ENCODE results near the gene SLC4A11. TPM values are rescaled to one million over a fixed set of nuclear protein-coding genes. Genes with fewer than 3 reads are reported as not detected.

Gene SLC4A11
- polyA plus RNA-seq, 1 of the 3 experiments (the other 2 are of a cell fraction): 2.7 TPM

- H3K9me2 ChIP-seq: no peaks in the 10 kb centered on the region
- no peak overlapping the region for H2AFZ ChIP-seq (ENCODE audit: low read depth)
- H3K9ac ChIP-seq: no peak overlapping the region
- 96% methylated on average over 20 of the region's 21 CpGs for WGBS (ENCODE audit: low lambda C conversion rate)
- no peak for TF ChIP-seq CTCF (IDR thresholded peaks at IDR 0.05)
- no peak for TF ChIP-seq NRF1 (IDR thresholded peaks at IDR 0.05; ENCODE audit: low read depth, low read length)
- no peak for TF ChIP-seq TCF12 (IDR thresholded peaks at IDR 0.05)
- no peak for TF ChIP-seq POLR2AphosphoS5 (IDR thresholded peaks at IDR 0.05; ENCODE audit: low read depth, low read length)
- TF ChIP-seq GATA2 (CRISPR knock-in tag; IDR thresholded peaks at IDR 0.05): no peak
- TF ChIP-seq YY1 (IDR thresholded peaks at IDR 0.05; ENCODE audit: low read depth): no peak
- TF ChIP-seq MEF2A (IDR thresholded peaks at IDR 0.05; ENCODE audit: borderline replicate concordance, low read depth): no peak
- no peak for TF ChIP-seq MXI1 (IDR thresholded peaks at IDR 0.05; ENCODE audit: low read depth, low read length)
- no peaks in the 10 kb centered on the region for H3K27me3 ChIP-seq (ENCODE audit: insufficient read depth)
- H3K27ac ChIP-seq (ENCODE audit: low read depth in 2 of 2, low read length in 1 of 2): no peak overlapping the region
- H3K4me2 ChIP-seq: no peak overlapping the region
- no peaks in the 10 kb centered on the region for H3K79me2 ChIP-seq (ENCODE audit: insufficient read depth)
- DNase-seq: no peak
- POLR2A ChIA-PET: no interaction called here
- H3K36me3 ChIP-seq (replicated peaks in 1 of 2; ENCODE audit: control insufficient read depth in 1 of 2, insufficient read depth in 2 of 2, low read length in 1 of 2): no peaks in the 10 kb centered on the region
- H4K20me1 ChIP-seq (ENCODE audit: insufficient read depth): no peaks in the 10 kb centered on the region
- CTCF ChIA-PET: no interaction called here
- no peaks in the 10 kb centered on the region for H3F3A ChIP-seq (replicated peaks; ENCODE audit: insufficient read depth)
- H3K4me3 ChIP-seq (ENCODE audit: low read depth in 2 of 2, low read length in 1 of 2): no peak overlapping the region
- no peaks in the 10 kb centered on the region for H3K4me1 ChIP-seq (ENCODE audit: control insufficient read depth in 1 of 2, insufficient read depth in 2 of 2, low read depth in 1 of 2, low read length in 1 of 2)
- no peaks in the 10 kb centered on the region for H3K9me3 ChIP-seq
Measured at GRCh38 chr20:3231116-3231515, 7.9 kb downstream of the SLC4A11 start.

- Histone ChIP-seq H2AFZ (ENCODE audit: low read depth) (no peak overlapping the region), H3K9ac (no peak overlapping the region), H3K9me2 (no peaks in the 10 kb centered on the region), H3K4me1 (ENCODE audit: control insufficient read depth in 1 of 2, insufficient read depth in 2 of 2, low read depth in 1 of 2, low read length in 1 of 2) (no peaks in the 10 kb centered on the region), H3K27ac (ENCODE audit: low read depth in 2 of 2, low read length in 1 of 2) (no peak overlapping the region), H4K20me1 (ENCODE audit: insufficient read depth) (no peaks in the 10 kb centered on the region), H3K27me3 (ENCODE audit: insufficient read depth) (no peaks in the 10 kb centered on the region), H3K4me2 (no peak overlapping the region), H3K9me3 (no peaks in the 10 kb centered on the region), H3K79me2 (ENCODE audit: insufficient read depth) (no peaks in the 10 kb centered on the region), H3K4me3 (ENCODE audit: low read depth in 2 of 2, low read length in 1 of 2) (no peak overlapping the region), H3K36me3 (replicated peaks in 1 of 2; ENCODE audit: control insufficient read depth in 1 of 2, insufficient read depth in 2 of 2, low read length in 1 of 2) (no peaks in the 10 kb centered on the region), H3F3A (replicated peaks; ENCODE audit: insufficient read depth) (no peaks in the 10 kb centered on the region)
- WGBS (ENCODE audit: low lambda C conversion rate): 86% methylated on average over 11 of the region's 14 CpGs
- TF ChIP-seq FOSL2 (IDR thresholded peaks at IDR 0.05; ENCODE audit: borderline replicate concordance, low read depth): no peak
- TF ChIP-seq USF2 (IDR thresholded peaks at IDR 0.05; ENCODE audit: borderline replicate concordance, low read depth, low read length): no peak
- TF ChIP-seq PBX3 (IDR thresholded peaks at IDR 0.05): no peak
- TF ChIP-seq GABPA (IDR thresholded peaks at IDR 0.05; ENCODE audit: low read depth): no peak
- no peak for TF ChIP-seq EZH2phosphoT487 (IDR thresholded peaks at IDR 0.05; ENCODE audit: borderline replicate concordance, low read depth)
- TF ChIP-seq YY1 (IDR thresholded peaks at IDR 0.05; ENCODE audit: low read depth): no peak
- no peak for TF ChIP-seq IRF3 (IDR thresholded peaks at IDR 0.05; ENCODE audit: low read depth, low read length)
- no peak for TF ChIP-seq SMC3 (IDR thresholded peaks at IDR 0.05; ENCODE audit: low read depth, low read length)
- TF ChIP-seq TEAD4 (IDR thresholded peaks at IDR 0.05; ENCODE audit: borderline replicate concordance, insufficient read depth): no peak
- TF ChIP-seq EP300 (IDR thresholded peaks at IDR 0.05; ENCODE audit: borderline replicate concordance in 1 of 2, low read depth in 1 of 2, low read length in 1 of 2): no peak
- TF ChIP-seq FOXM1 (IDR thresholded peaks at IDR 0.05; ENCODE audit: low read depth): no peak
- TF ChIP-seq RFX5 (IDR thresholded peaks at IDR 0.05; ENCODE audit: low read length): no peak
- ChIA-PET POLR2A (no interaction called here), CTCF (no interaction called here)
- DNase-seq: no peak
Measured at GRCh38 chr20:3229798-3230197, 9.2 kb downstream of the SLC4A11 start.
